Hepatocyte (in vitro differentiated cells): ENCODE measurements around the gene PRPSAP1.

Experiments used
- EZH2 ChIP-seq: fragments of 200-600 bp; sonication (generic); IDR thresholded peaks from 2 replicates; pipeline ENCODE4 v1.6.1; 2016; ENCODE audit warnings: antibody characterized with exemption, mild to moderate bottlenecking, borderline replicate concordance
- TF ChIP-seq, protein P1 (sequence below): fragments of 200-600 bp; sonication (generic); IDR thresholded peaks from 2 replicates; pipeline ENCODE4 v1.5.1; 2016; ENCODE audit warnings: antibody characterized with exemption, mild to moderate bottlenecking; ENCODE audit not compliant: poor library complexity

- TF ChIP-seq, protein P1, sequence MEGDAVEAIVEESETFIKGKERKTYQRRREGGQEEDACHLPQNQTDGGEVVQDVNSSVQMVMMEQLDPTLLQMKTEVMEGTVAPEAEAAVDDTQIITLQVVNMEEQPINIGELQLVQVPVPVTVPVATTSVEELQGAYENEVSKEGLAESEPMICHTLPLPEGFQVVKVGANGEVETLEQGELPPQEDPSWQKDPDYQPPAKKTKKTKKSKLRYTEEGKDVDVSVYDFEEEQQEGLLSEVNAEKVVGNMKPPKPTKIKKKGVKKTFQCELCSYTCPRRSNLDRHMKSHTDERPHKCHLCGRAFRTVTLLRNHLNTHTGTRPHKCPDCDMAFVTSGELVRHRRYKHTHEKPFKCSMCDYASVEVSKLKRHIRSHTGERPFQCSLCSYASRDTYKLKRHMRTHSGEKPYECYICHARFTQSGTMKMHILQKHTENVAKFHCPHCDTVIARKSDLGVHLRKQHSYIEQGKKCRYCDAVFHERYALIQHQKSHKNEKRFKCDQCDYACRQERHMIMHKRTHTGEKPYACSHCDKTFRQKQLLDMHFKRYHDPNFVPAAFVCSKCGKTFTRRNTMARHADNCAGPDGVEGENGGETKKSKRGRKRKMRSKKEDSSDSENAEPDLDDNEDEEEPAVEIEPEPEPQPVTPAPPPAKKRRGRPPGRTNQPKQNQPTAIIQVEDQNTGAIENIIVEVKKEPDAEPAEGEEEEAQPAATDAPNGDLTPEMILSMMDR: no peak
- no peak for TF ChIP-seq EZH2
Observed at GRCh38 chr17:76395980-76396379, 42.3 kb upstream of the PRPSAP1 start.
